Common myeloid progenitor, CD34-positive (primary cell): ENCODE data around the gene RABGEF1.
A peak's percentile ranks its signal among the peaks of the same experiment; 100 is the strongest.
"Not testable (repeated sequence)": the region's sequence is repeated elsewhere in the genome, so short reads cannot be mapped to it uniquely, and the experiment has no call there.

Experiments used
- CTCF ChIA-PET: fragments of 350-600 bp; sonication (Branson Sonifier 250); formaldehyde crosslinking; loops from one replicate; lab custom pipeline; 2021; ENCODE audit warnings: antibody characterized with exemption; lab: Charles Lee
- POLR2A ChIA-PET: fragments of 350-600 bp; sonication (Branson Sonifier 250); formaldehyde crosslinking; loops from one replicate; lab custom pipeline; 2021; ENCODE audit warnings: antibody characterized with exemption; lab: Charles Lee
- DNase-seq, 3 donors: peaks; one replicate each; pipeline versions ENCODE4 v3.0.0 to v3.0.0-alpha.2; 2013
- H3K27ac ChIP-seq, 2 experiments: 1 replicate in 1 of 2; 2 replicates in 1 of 2; pipeline ENCODE4 v1.7.0; 2013; ENCODE audit warnings: inconsistent platforms in 2 of 2, low read length in 2 of 2, mild to moderate bottlenecking in 2 of 2, low read depth in 1 of 2, moderate library complexity in 1 of 2; ENCODE audit not compliant: severe bottlenecking in 2 of 2, insufficient read depth in 1 of 2, poor library complexity in 1 of 2
- H3K27me3 ChIP-seq, 5 experiments: replicated peaks in 2 of 5; 1 replicate in 3 of 5; 2 replicates in 2 of 5; pipeline versions ENCODE4 v1.6.1 to v1.7.0; 2013; ENCODE audit warnings: low read length in 4 of 5, mild to moderate bottlenecking in 2 of 5, moderate library complexity in 2 of 5, inconsistent platforms in 1 of 5; ENCODE audit not compliant: insufficient read depth in 5 of 5, control insufficient read depth in 4 of 5
- H3K36me3 ChIP-seq, 4 experiments: 1 replicate in 2 of 4; 2 replicates in 2 of 4; pipeline versions ENCODE4 v1.6.1 to v1.7.0; 2013; ENCODE audit warnings: low read length in 3 of 4, control low read depth in 1 of 4, mild to moderate bottlenecking in 1 of 4; ENCODE audit not compliant: control insufficient read depth in 4 of 4, insufficient read depth in 4 of 4
- H3K4me1 ChIP-seq, 4 experiments: 1 replicate in 3 of 4; 2 replicates in 1 of 4; pipeline versions ENCODE4 v1.6.1 to v1.7.1; 2013; ENCODE audit warnings: low read length in 3 of 4, mild to moderate bottlenecking in 3 of 4, control low read depth in 1 of 4, inconsistent platforms in 1 of 4, moderate library complexity in 1 of 4; ENCODE audit not compliant: control insufficient read depth in 4 of 4, insufficient read depth in 4 of 4; ENCODE audit errors: control extremely low read depth in 1 of 4
- H3K4me3 ChIP-seq, 7 experiments: 1 replicate in 4 of 7; 2 replicates in 3 of 7; pipeline versions ENCODE4 v1.5.1 to v1.7.0; 2013; ENCODE audit warnings: mild to moderate bottlenecking in 7 of 7, low read length in 6 of 7, moderate library complexity in 6 of 7, inconsistent platforms in 2 of 7, low read depth in 2 of 7, control low read depth in 1 of 7; ENCODE audit not compliant: insufficient read depth in 4 of 7, control insufficient read depth in 1 of 7; ENCODE audit errors: extremely low read depth in 1 of 7
- H3K9me3 ChIP-seq, 5 experiments: 1 replicate in 4 of 5; 2 replicates in 1 of 5; pipeline versions ENCODE4 v1.6.1 to v1.7.1; 2013; ENCODE audit warnings: low read length in 4 of 5, mild to moderate bottlenecking in 2 of 5, inconsistent platforms in 1 of 5, low read depth in 1 of 5, moderate library complexity in 1 of 5; ENCODE audit not compliant: control insufficient read depth in 4 of 5, insufficient read depth in 2 of 5; ENCODE audit errors: control extremely low read depth in 1 of 5
- WGBS: methylation state at CpG from one replicate; pipeline ENCODE4 v1.1.5; 2013; ENCODE audit not compliant: insufficient coverage; 5-methylcytosine and 5-hydroxymethylcytosine counted together

Gene RABGEF1

GRCh38 chr7:66747881-66748511 is 7.5 kb downstream of the RABGEF1 start:
- Histone ChIP-seq H3K27me3 (no peaks in the 10 kb centered on the region), H3K27ac (no peak overlapping the region), H3K4me1 (peaks cover 0 to 5% (median 1%) of the 10 kb centered on the region in 4 experiments), H3K9me3 (no peaks in the 10 kb centered on the region), H3K36me3 (peaks cover 0 to 6% (median 0%) of the 10 kb centered on the region in 4 experiments), H3K4me3 (no peak overlapping the region)
- CTCF ChIA-PET, result no interaction called here
- no peak for DNase-seq
- 100% methylated on average over 5 of the region's 10 CpGs for WGBS
- POLR2A ChIA-PET, result no interaction called here

- peak in 2 of 3 donors; percentile 25 to 51 for DNase-seq
- no peaks in the 10 kb centered on the region for H3K27me3 ChIP-seq
- H3K9me3 ChIP-seq, result no peaks in the 10 kb centered on the region
- H3K36me3 ChIP-seq, result peaks cover 0 to 6% (median 0%) of the 10 kb centered on the region in 4 experiments
- 73% methylated on average over 4 of the region's 4 CpGs for WGBS
- POLR2A ChIA-PET, result no interaction called here
- H3K4me3 ChIP-seq, result no peak overlapping the region
- CTCF ChIA-PET, result interaction anchor here (1.2 kb wide), 1 partner anchor 21 kb away, joined by 3 read pairs; no protein-coding TSS in a partner anchor
- H3K27ac ChIP-seq, result no peak overlapping the region
- H3K4me1 ChIP-seq, result peaks cover 0 to 5% (median 1%) of the 10 kb centered on the region in 4 experiments
Observed at GRCh38 chr7:66748791-66749190, 8.3 kb downstream of the RABGEF1 start.

- WGBS, result 96% methylated on average over 8 of the region's 8 CpGs
- Histone ChIP-seq H3K4me1 (peaks cover 0 to 5% (median 1%) of the 10 kb centered on the region in 4 experiments), H3K27ac (no peak overlapping the region), H3K27me3 (no peaks in the 10 kb centered on the region), H3K4me3 (no peak overlapping the region), H3K36me3 (peaks cover 0 to 6% (median 0%) of the 10 kb centered on the region in 4 experiments), H3K9me3 (no peaks in the 10 kb centered on the region)
- ChIA-PET POLR2A (interaction anchor here (0.6 kb wide), 1 partner anchor 335 kb away, joined by 5 read pairs; no protein-coding TSS in a partner anchor), CTCF (no interaction called here)
- no peak for DNase-seq
Observed at GRCh38 chr7:66751945-66752344, 11.4 kb downstream of the RABGEF1 start.

GRCh38 chr7:66754541-66754940 is 14.0 kb downstream of the RABGEF1 start:
- Histone ChIP-seq H3K36me3 (no peaks in the 10 kb centered on the region), H3K27ac (no peak overlapping the region), H3K27me3 (no peaks in the 10 kb centered on the region), H3K9me3 (no peaks in the 10 kb centered on the region), H3K4me1 (peaks cover 0 to 14% (median 0%) of the 10 kb centered on the region in 4 experiments), H3K4me3 (no peak overlapping the region)
- POLR2A ChIA-PET, result interaction anchor here (0.7 kb wide), 1 partner anchor 63 kb away, joined by 5 read pairs; no protein-coding TSS in a partner anchor
- no peak for DNase-seq
- 100% methylated on average over 2 of the region's 4 CpGs for WGBS
- CTCF ChIA-PET, result interaction anchor here (0.9 to 1.3 kb wide), 2 partner anchors 9 to 14 kb away, joined by 3 read pairs; partner anchors contain the start of gene RABGEF1

GRCh38 chr7:66755059-66755458 is 14.5 kb downstream of the RABGEF1 start:
- H3K4me3 ChIP-seq, POLR2A ChIA-PET, DNase-seq, H3K36me3 ChIP-seq, H3K27ac ChIP-seq, H3K9me3 ChIP-seq, H3K27me3 ChIP-seq: not testable (repeated sequence)
- peaks cover 0 to 17% (median 0%) of the 10 kb centered on the region in 4 experiments for H3K4me1 ChIP-seq
- WGBS, result 100% methylated on average over 2 of the region's 4 CpGs
- CTCF ChIA-PET, result interaction anchor here (0.9 to 1.3 kb wide), 2 partner anchors 10 to 15 kb away, joined by 3 read pairs; partner anchors contain the start of gene RABGEF1

GRCh38 chr7:66756227-66756626 is 15.7 kb downstream of the RABGEF1 start:
- peaks cover 0 to 17% (median 2%) of the 10 kb centered on the region in 4 experiments for H3K4me1 ChIP-seq
- H3K27ac ChIP-seq, POLR2A ChIA-PET: not testable (repeated sequence)

GRCh38 chr7:66756889-66757288 is 16.4 kb downstream of the RABGEF1 start:
- Histone ChIP-seq H3K9me3 (no peaks in the 10 kb centered on the region), H3K27ac (no peak overlapping the region), H3K4me3 (no peak overlapping the region), H3K4me1 (peaks cover 0 to 17% (median 2%) of the 10 kb centered on the region in 4 experiments), H3K27me3 (no peaks in the 10 kb centered on the region), H3K36me3 (peaks cover 0 to 2% (median 0%) of the 10 kb centered on the region in 4 experiments)
- no peak for DNase-seq
- POLR2A ChIA-PET, result no interaction called here
- CTCF ChIA-PET, result interaction anchor here (0.6 kb wide), 1 partner anchor 35 kb away, joined by 3 read pairs; no protein-coding TSS in a partner anchor

More at GRCh38 chr7:66756227-66756626, 15.7 kb downstream of the RABGEF1 start:
- CTCF ChIA-PET, DNase-seq, H3K36me3 ChIP-seq, H3K9me3 ChIP-seq, H3K4me3 ChIP-seq, H3K27me3 ChIP-seq: not testable (repeated sequence)
- no CpG with 5 or more reads among the region's 3 CpGs for WGBS
